ENCODE measurements around the gene SDC1.

Gene SDC1

DNA sequence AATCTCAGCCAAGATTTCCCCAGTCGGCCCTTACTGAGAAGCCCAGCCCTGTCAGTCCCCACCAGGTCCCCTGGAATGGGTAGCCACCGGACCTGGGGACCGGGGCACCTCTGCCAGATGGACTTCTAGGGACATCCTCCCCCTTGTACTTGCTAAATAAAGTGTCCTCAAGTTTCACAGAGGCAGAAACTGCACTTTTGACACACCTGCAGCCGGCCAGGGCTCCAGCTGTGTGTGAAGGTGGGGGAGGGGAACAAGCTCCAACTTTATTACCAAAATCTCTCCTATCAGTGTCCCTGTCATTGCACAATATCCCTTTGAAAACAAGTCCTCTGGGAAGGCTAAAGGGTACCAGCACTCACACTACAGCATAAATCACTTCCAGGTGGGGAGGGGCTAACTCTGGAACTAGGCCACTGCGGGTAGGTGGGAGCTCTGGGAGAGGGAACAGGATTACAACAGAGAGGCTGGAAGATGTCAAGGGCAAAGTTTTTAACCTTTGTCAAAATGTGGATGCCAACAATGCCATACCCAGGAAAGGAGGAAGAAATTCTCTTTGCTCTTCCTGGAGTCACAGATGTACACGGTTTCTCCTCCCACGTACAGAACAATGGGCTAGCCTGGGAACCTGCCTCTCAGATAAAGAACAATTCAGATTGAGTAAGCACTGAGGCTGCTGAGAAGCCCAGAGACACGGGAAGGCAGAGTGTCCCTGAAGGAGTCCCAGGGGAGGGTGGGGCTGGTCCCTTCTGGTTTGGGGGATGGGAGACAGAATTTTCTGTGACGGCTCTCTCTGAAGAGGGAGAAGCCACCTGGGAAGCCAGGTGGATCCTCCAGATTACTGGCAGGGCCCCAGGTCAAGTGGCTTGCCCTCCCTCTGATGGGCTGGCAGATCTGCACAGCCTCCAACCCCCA is 11.0 kb downstream of the SDC1 start:
- DNase-seq: no peak

DNA sequence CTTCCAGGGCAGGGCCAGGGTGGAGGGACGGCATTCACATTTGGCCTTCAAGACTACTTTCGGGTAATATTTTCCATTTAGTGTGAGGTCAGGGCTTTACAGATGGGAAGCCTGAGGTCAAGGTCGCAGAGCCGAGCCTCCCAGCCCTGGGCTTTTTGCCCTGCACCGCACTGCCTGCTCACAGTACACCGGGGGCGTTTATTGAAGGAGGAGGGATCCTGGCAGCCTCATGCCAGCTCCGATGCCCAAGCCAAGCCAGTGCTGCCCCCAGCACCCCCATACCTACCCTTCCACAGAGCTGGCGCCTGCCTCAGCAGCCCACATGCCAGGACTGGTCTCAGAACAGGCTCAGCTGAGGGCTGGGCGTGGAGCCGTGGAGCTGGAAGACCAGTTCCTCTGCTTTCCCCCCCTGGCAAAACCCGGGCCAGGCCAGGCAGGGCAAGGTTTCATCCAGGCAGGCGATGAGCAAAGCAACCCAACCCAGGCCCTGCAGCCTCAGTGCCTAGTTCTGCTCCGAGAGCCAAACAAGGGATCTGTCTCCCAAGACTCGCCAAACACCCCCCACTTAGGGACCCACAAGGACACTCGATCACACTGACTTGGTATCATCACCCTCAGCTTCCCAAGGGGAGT is 11.9 kb downstream of the SDC1 start:
- no peak for DNase-seq

DNA sequence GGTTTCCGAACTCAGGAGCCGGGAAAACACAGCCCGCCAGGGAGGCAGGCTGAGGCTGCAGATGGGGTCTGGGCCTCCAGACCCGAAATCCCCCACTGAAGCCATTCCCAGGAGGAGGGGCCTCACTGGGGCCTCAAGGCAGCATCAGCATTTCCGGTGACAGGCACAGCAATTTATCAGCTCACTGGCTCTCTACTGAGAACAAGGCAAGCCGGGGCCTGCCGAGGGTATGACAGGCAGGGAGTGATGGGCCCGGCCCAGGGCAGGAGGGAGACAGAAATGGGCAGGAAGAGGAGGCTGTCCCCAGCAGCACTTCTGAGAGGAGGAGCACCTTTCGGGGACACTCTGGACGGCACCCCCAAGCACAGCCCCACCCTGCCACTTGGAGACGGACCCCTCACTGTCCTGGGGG is 12.5 kb downstream of the SDC1 start:
- DNase-seq: peak; percentile 73

DNA sequence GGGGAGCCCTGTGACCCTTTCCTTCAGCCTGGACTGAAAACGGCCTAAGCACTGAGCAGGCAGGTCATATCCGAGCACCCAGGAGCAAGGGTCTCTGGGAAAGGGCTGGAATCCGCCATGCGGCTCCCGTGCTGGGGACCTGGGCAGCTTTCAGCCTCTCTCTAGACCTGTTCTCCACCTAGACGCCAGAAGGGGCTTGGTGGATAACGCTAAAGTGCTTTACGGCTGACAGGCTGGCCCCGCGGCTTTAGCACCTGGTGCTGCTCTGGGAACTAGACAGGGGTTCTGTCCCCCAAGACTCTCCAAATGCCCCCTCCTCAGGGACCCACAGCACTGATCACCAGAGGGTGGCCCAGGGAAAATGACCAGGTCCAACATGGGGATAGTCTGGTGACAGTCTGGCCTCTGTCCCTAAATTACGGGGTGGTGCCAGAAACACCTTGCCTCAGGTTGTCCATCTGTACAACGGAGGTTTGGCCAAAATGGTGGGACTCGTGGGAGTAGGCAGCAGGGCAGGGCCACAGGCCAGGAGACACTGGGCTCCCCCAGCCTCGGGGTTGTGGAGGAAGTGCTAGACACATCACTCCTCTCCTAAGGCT is 13.0 kb downstream of the SDC1 start:
- DNase-seq: no peak

DNA sequence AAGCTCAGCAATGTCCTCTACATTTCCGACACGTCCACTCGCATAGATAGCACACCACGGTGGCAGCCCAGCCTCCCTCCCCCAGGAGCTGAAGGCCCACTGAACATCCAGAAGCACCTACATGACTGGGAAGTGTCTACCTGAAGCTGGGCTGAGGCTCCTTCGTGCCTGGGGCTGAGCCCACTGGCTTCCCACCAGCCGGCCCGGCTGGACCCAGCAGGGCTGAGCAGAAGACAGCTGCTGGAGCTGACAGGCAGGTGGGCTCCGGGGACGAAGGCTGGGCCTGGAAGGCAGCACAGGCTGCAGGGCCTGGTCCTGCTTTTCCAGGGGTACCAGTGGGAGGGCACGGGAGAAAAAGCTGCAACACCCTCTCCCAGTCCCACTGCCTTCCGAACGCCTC is 13.5 kb downstream of the SDC1 start:
- DNase-seq: no peak

DNA sequence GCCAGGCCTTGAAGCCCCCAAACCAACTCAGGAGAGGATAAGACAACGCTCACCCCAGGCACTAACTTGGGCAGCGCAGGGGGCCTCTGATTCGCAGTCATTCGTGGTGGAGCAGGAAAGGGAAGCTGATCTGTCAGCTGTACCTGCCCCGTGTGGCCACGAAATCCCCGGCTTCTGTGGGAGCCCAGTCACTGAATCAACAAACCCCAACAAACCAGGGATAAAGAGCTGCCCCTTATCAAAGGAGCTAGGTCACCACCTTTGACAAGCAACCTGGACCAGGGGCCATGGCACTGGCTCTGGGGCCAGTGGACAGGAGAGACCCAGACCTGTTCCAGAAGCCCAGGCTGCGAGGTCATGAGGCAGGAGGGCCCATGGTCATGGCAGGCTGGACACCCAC is 14.5 kb downstream of the SDC1 start:
- no peak for DNase-seq

DNA sequence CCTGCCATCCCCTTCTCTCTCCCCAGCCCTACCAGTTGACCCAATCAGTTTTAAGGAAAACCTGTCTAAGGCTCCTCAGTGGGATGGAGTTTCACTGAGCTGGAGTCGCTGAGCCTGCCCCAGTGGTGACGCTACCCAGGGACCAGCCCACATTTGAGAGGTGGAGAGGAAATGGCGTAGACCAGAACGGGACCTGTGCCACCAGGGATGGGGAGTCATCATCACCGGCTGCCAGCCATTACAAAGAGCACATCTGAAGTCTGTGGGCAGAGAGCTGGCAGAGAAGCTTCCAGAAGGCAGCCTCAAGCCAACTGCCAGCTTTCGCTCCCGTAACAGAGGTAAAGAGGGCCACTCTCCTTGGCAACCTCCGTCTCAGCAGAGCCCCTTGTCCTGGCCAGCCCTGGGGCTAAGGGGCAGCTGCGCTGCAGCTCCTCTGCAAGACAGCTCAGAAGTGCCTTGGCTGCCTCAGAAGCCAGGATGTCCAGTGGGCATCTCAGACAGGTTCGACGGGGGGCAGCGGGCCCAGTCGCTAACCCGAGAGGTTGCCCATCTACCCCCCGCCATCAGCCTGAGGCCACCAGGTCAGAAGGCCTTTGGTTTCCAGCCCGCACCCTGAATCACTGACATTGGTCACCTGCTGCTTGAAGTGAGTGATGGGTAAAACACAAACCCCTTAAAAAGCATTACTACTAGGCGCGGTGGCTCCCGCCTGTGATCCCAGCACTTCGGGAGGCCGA is 15.4 kb downstream of the SDC1 start:
- DNase-seq: no peak

DNA sequence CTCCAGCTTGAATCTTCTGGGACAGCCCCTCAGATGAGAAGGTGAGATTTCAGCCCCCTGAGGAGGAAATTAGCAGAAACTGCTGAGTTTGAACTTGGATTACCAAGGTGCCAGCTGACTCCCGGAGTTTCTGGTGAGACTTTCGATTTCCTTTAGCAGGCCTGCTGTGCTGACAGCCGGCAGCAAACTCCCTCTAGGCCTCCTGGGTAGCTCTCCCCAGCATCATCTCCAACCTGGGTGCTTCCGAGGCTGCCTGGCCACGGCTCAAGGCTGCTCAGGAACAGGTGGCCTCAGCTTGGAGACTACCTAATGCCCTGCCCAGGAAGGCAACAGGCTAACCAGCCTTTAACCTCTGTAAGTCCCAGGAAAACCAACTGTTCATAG is 16.5 kb downstream of the SDC1 start:
- no peak for DNase-seq

DNA sequence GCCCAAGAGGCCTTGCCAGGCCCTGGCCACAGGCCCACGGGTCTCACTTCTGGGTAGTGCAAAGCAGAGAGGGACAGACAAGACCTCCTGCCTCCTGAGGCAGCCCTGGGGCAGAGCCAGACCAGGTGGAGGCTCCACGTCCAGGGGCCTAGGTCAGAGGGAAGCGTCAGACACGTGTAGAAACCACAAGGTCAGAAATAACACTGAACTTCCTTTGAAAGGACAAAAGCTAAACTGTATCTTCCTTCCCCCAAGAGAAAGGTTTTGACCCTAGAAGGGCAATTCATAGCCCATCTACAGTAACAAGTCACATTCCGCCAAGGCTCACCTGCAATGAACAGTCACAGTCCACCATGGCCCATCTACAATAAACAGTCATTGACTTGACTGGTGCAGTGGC is 17.9 kb downstream of the SDC1 start:
- DNase-seq: no peak

DNA sequence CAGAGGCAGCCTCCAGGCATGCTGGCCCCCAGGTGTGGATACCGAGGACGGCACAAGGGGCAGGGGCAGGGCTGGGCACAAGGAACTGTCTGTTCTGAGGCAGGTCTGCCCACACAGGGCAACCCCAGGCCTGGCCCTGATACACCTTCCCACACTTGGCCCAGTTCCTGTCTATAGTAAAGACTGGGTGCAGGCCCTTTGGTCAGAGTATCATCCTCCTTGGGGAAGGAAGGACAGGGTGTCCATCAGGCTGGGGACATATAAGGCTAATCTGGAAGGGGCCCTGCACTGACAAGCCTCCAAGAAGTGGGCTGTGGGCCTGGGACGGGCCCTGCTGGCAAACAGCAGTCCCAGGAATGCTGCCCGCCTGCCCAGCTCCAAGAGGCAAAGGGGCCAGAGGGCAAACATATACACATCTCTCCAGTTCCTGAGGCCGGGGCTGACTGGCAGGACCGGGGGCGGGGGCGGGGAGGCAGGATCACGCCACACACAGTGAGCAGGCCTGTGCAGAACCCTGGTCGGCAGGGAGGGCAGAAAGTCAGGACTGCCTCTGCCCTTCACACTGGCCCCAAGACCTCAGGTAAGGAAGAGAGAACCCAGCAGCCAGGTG is 18.9 kb downstream of the SDC1 start:
- DNase-seq: no peak

DNA sequence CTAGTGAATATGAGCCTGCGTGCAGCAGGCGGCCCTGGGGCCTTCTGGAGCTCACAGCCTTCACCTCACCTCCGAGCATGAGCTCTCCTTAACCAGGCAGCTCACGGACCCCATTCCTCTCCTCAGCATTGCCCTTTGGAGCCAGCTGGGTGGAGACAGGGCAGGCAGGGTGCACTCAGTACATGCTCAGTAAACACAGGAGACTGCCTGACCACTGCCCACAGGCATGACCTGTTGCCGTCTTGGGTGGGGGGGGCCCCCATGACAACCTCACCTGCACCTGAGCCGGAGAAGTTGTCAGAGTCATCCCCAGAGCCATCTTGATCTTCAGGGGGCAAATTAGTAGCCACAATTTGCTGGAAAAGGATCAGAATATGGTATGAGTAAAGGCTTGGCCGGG is 19.9 kb downstream of the SDC1 start:
- no peak for DNase-seq

DNA sequence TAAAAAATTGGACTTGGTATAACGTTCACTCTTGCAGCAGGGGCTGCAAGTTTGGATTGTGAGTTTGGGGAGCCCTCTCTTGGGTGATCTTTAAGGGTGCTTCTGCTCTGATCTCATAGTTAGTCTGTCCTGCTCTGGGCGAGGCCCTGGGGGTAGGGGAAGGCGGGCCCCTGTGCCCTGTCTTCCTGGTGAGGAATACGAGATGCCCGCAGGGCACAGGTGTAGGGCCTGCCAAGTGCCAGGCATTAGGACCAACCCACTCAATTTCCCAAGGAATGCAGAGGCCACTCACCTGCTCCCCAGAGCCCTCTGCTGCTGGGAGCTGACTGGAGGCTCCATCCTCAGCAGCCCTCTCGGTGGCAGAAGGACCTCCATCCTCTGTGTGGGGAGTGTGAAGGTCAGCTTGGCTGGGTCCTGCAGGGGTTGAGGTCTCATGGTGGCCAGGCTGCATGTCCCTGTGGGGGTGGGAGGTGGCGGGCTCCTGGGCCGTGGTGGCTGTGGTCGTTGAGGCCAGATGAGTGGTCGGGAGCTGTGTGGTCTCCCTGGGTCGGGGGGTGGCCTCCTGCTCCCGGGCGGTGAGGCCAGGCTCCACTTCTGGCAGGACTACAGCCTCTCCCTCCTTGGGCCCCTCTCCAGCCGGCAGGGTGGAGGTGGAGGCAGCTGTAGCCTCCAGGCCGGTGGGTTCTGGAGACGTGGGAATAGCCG is 21.3 kb downstream of the SDC1 start:
- DNase-seq: no peak

DNA sequence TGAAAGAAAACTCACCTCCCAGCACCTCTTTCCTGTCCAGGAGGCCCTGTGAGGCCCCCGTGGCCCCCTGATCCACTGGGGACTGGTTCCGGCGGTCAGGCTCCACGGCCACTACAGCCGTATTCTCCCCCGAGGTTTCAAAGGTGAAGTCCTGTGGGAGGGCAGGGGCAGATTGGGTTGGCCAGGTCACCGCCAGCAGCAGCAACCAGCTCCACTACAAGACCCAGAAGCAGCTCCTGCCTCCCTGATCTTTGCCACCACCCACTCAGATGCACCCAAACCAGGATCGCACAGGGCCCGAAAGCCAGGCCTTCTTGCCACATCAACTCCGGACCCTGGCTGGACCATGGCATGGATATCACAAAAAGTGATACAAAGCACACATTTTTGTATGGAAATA is 21.9 kb downstream of the SDC1 start:
- DNase-seq: no peak

DNA sequence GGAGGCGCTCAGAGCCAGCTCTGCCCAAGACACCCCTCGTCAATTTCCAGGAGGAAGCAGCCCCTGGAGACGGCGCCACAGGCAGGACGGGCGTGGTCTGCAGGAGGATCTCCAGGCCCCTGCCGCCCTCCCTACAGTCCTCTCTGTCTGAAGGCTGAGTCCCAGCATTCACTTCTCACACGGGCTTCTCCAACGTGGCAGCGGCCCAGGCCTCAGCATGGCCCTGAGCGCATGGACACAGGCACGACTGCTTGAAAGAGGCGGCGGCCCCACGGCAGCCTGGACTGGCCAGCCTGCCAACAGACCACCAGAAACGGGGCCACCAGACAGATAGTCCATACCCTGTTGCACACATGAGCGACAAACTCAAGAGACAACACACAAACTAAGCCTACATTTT is 23.3 kb downstream of the SDC1 start:
- DNase-seq: no peak

DNA sequence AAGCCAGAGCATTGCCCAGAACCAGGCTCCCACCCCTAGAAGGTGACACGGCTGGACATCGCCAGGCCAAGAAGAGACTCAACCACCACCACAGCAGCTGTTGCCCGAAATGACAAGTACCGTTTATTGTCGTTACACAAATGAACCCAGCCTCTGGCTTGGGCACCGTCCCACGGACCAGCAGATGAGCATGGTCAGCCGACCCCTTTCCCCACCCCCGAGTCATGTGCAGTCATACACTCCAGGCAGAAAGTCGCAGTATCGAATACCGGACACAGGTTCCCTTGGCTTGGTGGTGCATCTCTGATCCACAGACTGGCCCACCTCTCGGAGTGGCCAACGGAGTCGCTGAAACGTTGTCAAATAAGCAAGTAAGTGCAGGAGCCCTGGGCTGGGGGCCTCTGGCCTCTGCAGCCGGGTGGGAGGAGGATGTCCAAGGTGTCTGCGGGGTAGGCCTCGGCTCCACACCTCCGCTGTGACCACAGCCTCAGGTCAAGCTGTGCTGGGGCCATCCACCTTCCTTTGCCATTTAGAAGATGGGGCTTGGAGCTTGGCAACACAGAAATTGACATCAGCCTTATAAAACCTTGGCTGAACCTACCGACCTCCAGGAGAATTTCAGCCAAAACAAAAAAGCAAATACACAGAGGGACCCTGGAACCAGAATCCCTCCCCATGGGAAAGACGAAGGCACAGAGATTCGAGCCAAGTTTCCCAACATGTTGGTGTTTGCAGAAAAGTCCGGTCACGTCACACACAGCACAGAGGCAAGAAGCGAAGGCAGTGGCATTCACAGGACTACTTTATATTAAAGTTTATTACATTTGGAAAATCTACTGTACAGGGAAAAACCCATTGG is 24.0 kb downstream of the SDC1 start:
- DNase-seq: no peak

DNA sequence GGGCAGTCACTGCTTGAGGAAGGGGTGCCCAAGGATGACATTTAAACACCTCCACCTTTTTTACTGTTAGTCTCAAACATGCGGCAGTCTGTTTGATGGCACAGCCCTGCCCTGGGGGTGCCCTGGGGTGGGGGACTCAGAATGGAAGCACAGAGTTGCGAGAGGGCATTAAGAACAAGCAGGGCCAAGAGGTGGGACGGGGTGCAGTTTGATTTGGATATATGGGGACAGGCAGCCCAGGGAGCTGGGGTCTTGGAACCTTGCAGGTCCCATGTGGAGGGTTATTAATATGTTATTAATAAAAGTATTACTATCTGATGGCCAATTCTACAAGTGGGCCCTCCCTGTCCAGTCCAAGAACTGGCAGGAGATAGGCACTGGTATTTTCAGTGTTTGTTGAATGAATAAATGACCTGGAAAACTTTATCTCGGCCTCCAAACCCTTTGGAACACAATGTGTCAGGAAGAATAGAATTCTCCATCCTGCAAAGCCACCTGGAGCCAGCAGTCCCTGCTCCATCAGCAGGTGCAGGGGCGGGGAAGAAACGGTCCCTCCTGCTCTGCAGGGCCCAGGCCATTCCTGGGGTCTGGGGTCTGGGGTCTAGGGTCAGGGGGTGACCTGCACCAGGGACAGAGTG is 25.2 kb downstream of the SDC1 start:
- no peak for DNase-seq

DNA sequence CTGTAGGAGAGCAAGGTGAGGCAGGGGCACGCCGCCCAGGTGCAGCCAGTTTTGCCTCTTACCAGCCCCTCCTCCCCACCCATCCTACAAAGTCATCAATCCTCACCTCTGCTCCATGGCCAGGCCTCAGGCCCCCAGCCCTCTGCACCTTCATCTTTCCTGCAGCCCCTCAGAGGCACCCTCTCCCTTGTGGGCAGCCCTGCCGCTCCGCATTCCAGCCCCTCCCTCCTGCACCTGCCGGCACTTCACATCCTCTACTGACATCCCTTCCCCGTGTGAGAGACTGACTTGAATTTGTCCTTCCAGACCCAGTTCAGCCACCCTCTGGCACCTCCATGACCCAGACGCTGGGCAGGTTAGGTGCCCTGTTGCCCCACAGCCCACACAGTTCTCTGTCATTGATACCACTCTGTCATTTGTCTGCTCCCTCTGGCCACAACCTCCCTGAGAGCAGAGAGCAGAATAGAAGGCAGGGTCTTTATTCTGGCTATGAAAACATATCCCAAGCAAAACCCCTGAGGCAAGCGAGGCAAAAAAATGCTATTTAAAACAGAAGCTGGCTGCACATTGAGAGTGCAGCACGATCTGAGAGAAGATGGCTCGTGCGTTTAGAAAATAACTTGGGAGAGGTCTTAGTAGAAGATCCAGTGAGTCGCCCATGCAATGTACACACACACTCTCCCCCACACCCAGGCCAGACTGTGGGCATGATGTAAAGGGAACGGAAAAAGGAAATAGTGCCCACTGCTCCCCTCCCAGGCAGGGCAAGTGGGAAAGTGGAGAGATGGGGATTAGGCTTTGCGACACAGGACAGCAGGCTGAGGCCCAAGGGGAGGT is 25.9 kb downstream of the SDC1 start:
- no peak for DNase-seq

DNA sequence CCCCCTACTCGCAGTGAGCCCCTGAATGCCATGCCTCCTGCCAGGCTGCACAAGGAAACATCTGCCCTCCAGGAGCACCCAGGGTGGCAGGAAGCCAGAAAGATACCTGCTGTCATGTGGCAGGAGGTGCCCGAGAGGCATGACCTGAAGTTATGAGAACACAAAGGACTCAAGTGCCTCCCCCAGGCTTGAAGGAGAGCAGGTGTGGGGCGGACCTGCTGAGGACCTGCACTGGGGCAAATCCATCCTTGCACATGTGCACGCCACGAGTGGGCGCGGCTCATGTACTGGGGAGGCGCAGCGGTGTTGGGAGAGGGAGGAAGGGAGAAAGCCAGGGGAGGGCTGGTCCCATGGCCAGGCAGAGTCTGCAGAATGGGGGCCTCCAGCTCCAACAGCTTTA is 26.9 kb downstream of the SDC1 start:
- no peak for DNase-seq

DNA sequence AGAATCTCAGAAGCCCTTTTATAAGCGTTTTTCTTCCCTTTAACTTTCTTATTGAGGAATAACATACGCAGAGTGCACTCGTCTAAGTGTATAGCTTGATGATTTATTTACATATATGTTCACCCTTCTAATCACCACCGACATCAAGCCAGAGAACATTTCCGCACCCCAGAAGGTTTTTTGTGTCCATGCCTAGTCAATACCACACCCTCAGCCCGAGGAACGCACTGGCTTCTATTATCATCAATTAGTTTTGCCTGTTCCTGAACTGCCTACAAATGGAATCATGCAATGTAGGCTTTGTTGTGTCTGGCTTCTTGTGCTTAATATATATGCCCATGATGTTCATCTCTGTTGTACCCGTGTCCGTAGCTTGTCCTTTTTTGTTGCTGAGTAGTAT is 27.7 kb downstream of the SDC1 start:
- no peak for DNase-seq

DNA sequence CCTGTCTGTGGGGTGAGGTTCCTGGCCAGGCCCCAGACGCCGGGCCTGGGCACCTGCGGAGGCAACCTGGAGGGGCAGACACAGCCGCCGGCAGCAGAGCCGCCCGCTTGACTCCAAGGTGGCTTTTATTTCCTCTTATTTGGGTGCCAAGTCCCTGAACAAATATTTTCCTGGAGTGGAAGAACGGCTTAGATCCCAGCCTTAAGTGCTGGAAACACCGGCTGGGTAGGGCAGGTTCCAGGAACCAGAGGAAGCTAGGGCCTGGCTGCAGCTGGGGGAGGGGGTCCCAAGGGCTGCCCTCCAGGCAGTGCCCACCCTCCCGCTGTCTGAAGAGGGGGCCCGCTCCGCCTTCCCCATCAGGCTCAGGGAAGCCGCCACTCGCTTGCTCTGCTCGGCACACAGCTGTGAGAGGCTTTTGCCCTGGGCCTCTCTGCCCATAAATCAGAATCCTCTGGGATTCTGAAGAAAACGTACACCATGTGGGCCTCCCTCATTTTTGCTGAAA is 28.2 kb downstream of the SDC1 start:
- DNase-seq: no peak
